SK-N-SH (cell line): ENCODE data around the gene YOD1. TPM values are rescaled to one million over a fixed set of nuclear protein-coding genes. Genes with fewer than 3 reads are reported as not detected.

ENCODE experiments used
- CHD2 ChIP-seq: fragments of 150-350 bp; IDR thresholded peaks from 2 replicates; pipeline ENCODE4 v1.6.1; 2018; ENCODE audit warnings: low read length; ENCODE audit not compliant: partially characterized antibody
- EP300 ChIP-seq, 2 experiments: IDR thresholded peaks; 2 replicates each; pipeline versions ENCODE4 v1.4.0 to v1.6.1; 2012; ENCODE audit warnings: borderline replicate concordance in 1 of 2, low read depth in 1 of 2, low read length in 1 of 2
- FOSL2 ChIP-seq: IDR thresholded peaks from 2 replicates; pipeline ENCODE4 v1.4.0; 2012; ENCODE audit warnings: low read depth, mild to moderate bottlenecking, moderate library complexity, borderline replicate concordance
- FOXM1 ChIP-seq: IDR thresholded peaks from 2 replicates; pipeline ENCODE4 v1.4.0; 2012; ENCODE audit warnings: low read depth, mild to moderate bottlenecking
- GATA2 ChIP-seq: sonication (generic); formaldehyde crosslinking; IDR thresholded peaks from 2 replicates; pipeline ENCODE4 v1.5.0; 2020; ENCODE audit warnings: mild to moderate bottlenecking, missing genetic modification reagents
- IRF3 ChIP-seq: fragments of 150-350 bp; IDR thresholded peaks from 2 replicates; pipeline ENCODE4 v1.6.1; 2016; ENCODE audit warnings: mild to moderate bottlenecking, low read depth, low read length
- MAX ChIP-seq: IDR thresholded peaks from 2 replicates; pipeline ENCODE4 v1.4.0; 2012; ENCODE audit warnings: low read depth
- MEF2A ChIP-seq: IDR thresholded peaks from 2 replicates; pipeline ENCODE4 v1.4.0; 2012; ENCODE audit warnings: low read depth, borderline replicate concordance
- NFIC ChIP-seq: IDR thresholded peaks from 2 replicates; pipeline ENCODE4 v1.4.0; 2012; ENCODE audit warnings: borderline replicate concordance
- NRF1 ChIP-seq: IDR thresholded peaks from 2 replicates; pipeline ENCODE4 v1.6.1; 2012; ENCODE audit warnings: low read depth, mild to moderate bottlenecking, low read length
- PBX3 ChIP-seq: IDR thresholded peaks from 2 replicates; pipeline ENCODE4; 2012
- POLR2AphosphoS5 ChIP-seq: IDR thresholded peaks from 2 replicates; pipeline ENCODE4 v1.6.1; 2012; ENCODE audit warnings: low read depth, low read length
- RCOR1 ChIP-seq: fragments of 150-350 bp; IDR thresholded peaks from 2 replicates; pipeline ENCODE4 v1.6.1; 2017; ENCODE audit warnings: antibody characterized with exemption, low read length
- SIN3A ChIP-seq: IDR thresholded peaks from 2 replicates; pipeline ENCODE4 v1.6.1; 2012; ENCODE audit warnings: low read depth, mild to moderate bottlenecking, low read length, moderate library complexity, borderline replicate concordance
- TCF12 ChIP-seq: IDR thresholded peaks from 2 replicates; pipeline ENCODE4 v1.4.0; 2012
- TEAD4 ChIP-seq: IDR thresholded peaks from 2 replicates; pipeline ENCODE4 v1.4.0; 2012; ENCODE audit warnings: mild to moderate bottlenecking, borderline replicate concordance; ENCODE audit not compliant: insufficient read depth
- YY1 ChIP-seq: IDR thresholded peaks from 2 replicates; pipeline ENCODE4 v1.4.0; 2012; ENCODE audit warnings: low read depth, mild to moderate bottlenecking
- ZBTB33 ChIP-seq: IDR thresholded peaks from 2 replicates; pipeline ENCODE4 v1.4.0; 2012; ENCODE audit warnings: low read depth, borderline replicate concordance
- polyA plus RNA-seq, 3 experiments: library from polyadenylated mRNA; depleted of rRNA; stranded (reverse); fragments of >200 nt; gene quantifications; 2 replicates each; pipeline ENCODE4 v1.2.3, GENCODE V29; 2012

The YOD1 gene
- polyA plus RNA-seq, 1 of the 3 experiments (the other 2 are of a cell fraction): 0.79 TPM

GRCh38 chr1:207050480-207051190 is 373 bp downstream of the YOD1 start (continued):
- TF ChIP-seq CHD2: peak; percentile 99
- no peak for TF ChIP-seq GATA2
- TF ChIP-seq FOSL2: no peak
- peak; percentile 99 for TF ChIP-seq ZBTB33
- peak; percentile 93 for TF ChIP-seq YY1
- peak; percentile 39; the same call in 1 of the 2 replicates for TF ChIP-seq RCOR1
- TF ChIP-seq NRF1: no peak
- no peak for TF ChIP-seq PBX3
- no peak for TF ChIP-seq MEF2A
- TF ChIP-seq POLR2AphosphoS5: peak; percentile 63; the same call in 1 of the 2 replicates
- no peak for TF ChIP-seq IRF3
- peak; percentile 73; the same call in 1 of the 2 replicates for TF ChIP-seq MAX
- TF ChIP-seq TCF12: no peak
- no peak for TF ChIP-seq FOXM1
- TF ChIP-seq NFIC: no peak
- no peak for TF ChIP-seq EP300 (IDR thresholded peaks at IDR 0.05; ENCODE audit: borderline replicate concordance in 1 of 2, low read depth in 1 of 2, low read length in 1 of 2)
- peak; percentile 98 for TF ChIP-seq SIN3A
- no peak for TF ChIP-seq TEAD4
